GM23338 (cell line): ENCODE data around the gene AGAP3.

ENCODE experiments used
- POLR2AphosphoS5 ChIP-seq: IDR thresholded peaks from 2 replicates; pipeline ENCODE4 v1.6.1; 2016; ENCODE audit warnings: antibody characterized with exemption, low read depth
- TF ChIP-seq, protein P1 (sequence below), 2 experiments: fragments of 200-600 bp in 1 of 2; sonication (generic) in 1 of 2; conservative IDR thresholded peaks; 2 replicates each; pipeline versions ENCODE4 v1.5.1 to v1.6.1; 2016 to 2017; ENCODE audit warnings: antibody characterized with exemption in 2 of 2, low read depth in 2 of 2, mild to moderate bottlenecking in 2 of 2, moderate library complexity in 1 of 2

DNA sequence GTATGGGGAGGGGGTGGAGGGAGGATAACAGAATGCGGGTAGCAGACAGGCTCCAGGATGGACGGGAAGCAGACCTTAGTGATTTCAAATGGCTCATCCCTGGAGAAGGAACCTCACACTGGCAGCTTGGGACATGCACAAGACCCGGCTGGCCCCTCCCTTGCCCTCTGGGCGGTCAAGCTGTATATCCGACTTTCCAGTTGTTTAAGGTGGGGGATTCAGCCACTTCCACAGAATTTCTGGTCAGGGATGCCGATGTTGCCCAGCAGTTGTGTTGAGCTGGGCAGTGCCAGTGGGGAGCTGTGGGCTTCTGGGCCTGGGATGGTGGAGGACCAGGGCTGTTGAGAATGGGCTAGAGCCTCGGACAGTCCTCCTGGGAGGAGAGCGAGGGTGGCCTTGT, 42.4 kb downstream of the AGAP3 start:
- TF ChIP-seq, protein P1, sequence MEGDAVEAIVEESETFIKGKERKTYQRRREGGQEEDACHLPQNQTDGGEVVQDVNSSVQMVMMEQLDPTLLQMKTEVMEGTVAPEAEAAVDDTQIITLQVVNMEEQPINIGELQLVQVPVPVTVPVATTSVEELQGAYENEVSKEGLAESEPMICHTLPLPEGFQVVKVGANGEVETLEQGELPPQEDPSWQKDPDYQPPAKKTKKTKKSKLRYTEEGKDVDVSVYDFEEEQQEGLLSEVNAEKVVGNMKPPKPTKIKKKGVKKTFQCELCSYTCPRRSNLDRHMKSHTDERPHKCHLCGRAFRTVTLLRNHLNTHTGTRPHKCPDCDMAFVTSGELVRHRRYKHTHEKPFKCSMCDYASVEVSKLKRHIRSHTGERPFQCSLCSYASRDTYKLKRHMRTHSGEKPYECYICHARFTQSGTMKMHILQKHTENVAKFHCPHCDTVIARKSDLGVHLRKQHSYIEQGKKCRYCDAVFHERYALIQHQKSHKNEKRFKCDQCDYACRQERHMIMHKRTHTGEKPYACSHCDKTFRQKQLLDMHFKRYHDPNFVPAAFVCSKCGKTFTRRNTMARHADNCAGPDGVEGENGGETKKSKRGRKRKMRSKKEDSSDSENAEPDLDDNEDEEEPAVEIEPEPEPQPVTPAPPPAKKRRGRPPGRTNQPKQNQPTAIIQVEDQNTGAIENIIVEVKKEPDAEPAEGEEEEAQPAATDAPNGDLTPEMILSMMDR (conservative IDR thresholded peaks at IDR 0.05; ENCODE audit: low read depth in 2 of 2): no peak
- TF ChIP-seq POLR2AphosphoS5: no peak
